Gastroesophageal sphincter (tissue), 4 donors: Measurements from ENCODE around the gene GDPD1. TPM values are rescaled to one million over a fixed set of nuclear protein-coding genes. Genes with fewer than 3 reads are reported as not detected.

Source experiments
- ATAC-seq: fragments of 150-250 bp; one replicate; pipeline ENCODE4 v1.9.1; 2016; ENCODE audit warnings: mild to moderate bottlenecking, moderate library complexity
- H3K27ac ChIP-seq, 4 donors: fragments of 200-600 bp; sonication (generic) in 3 of 4; 1 replicate in 3 of 4; 2 replicates in 1 of 4; pipeline ENCODE4 v1.5.1; 2016 to 2019
- H3K27me3 ChIP-seq: fragments of 200-600 bp; sonication (generic); one replicate; pipeline ENCODE4 v1.5.1; 2019
- H3K36me3 ChIP-seq, 2 donors: fragments of 200-600 bp; sonication (generic); one replicate each; pipeline ENCODE4 v1.5.1; 2019; ENCODE audit warnings: control low read depth in 1 of 2
- H3K4me1 ChIP-seq, 3 donors: fragments of 200-600 bp; sonication (generic); 1 replicate in 2 of 3; 2 replicates in 1 of 3; pipeline ENCODE4 v1.5.1; 2016 to 2019; ENCODE audit warnings: control low read depth in 2 of 3
- H3K4me3 ChIP-seq, 2 donors: fragments of 200-600 bp; sonication (generic); one replicate each; pipeline ENCODE4 v1.5.1; 2019; ENCODE audit warnings: mild to moderate bottlenecking in 1 of 2, moderate library complexity in 1 of 2
- H3K9me3 ChIP-seq, 3 donors: fragments of 200-600 bp; sonication (generic); one replicate each; pipeline ENCODE4 v1.5.1; 2017 to 2019; ENCODE audit warnings: control low read depth in 2 of 3
- EP300 ChIP-seq: sonication (generic); formaldehyde crosslinking; IDR thresholded peaks from one replicate; pipeline ENCODE4 v1.6.1; 2017; ENCODE audit warnings: antibody characterized with exemption, mild to moderate bottlenecking
- POLR2A ChIP-seq, 2 donors: fragments of 450-650 bp; IDR thresholded peaks; one replicate each; pipeline ENCODE4 v1.6.1; 2017; ENCODE audit warnings: antibody characterized with exemption in 2 of 2, mild to moderate bottlenecking in 2 of 2, moderate library complexity in 1 of 2
- POLR2AphosphoS5 ChIP-seq: sonication (generic); formaldehyde crosslinking; IDR thresholded peaks from one replicate; pipeline ENCODE4 v1.6.1; 2017; ENCODE audit warnings: antibody characterized with exemption
- WGBS, 2 donors: methylation state at CpG; one replicate each; pipeline ENCODE4 v1.1.5; 2018; ENCODE audit warnings: low coverage in 1 of 2; 5-methylcytosine and 5-hydroxymethylcytosine counted together
- total RNA-seq, 4 donors: library from RNA; depleted of rRNA; stranded (reverse); fragments of >200 nt; gene quantifications; one replicate each; pipeline ENCODE4 v1.1.0, GENCODE V29; 2016
- TF ChIP-seq, protein P1 (sequence below), 4 experiments: fragments of 200-600 bp in 2 of 4; fragments of 450-650 bp in 2 of 4; sonication (generic) in 1 of 4; IDR thresholded peaks; one replicate each; pipeline ENCODE4 v1.5.1; 2017 to 2019; ENCODE audit warnings: antibody characterized with exemption in 4 of 4, mild to moderate bottlenecking in 2 of 4, moderate library complexity in 2 of 4

Gene GDPD1
- total RNA-seq, 4 donors from 2014 or later, result 0.67 to 6.2 (median 2.5) TPM

DNA sequence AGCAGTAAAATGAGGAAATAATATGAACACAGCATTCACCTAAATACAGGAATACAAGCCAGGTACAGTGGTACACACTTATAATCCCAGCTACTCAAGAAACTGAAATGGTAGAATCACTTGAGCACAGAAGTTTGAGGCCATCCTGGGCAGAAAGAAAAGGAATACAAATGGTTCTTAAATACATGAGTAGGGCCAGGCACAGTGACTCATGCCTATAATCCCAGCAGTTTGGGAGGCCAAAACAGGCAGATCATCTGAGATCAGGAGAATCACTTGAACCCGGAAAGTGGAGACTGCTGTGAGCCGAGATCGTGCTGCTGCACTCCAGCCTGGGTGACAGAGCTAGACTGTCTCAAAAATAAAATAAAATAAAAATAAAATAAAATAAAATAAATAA is 33.5 kb upstream of the GDPD1 start:
- ATAC-seq, result no peak
- no peaks in the 10 kb centered on the region for H3K9me3 ChIP-seq
- 96% methylated on average over 3 of the region's 3 CpGs; no CpG with 5 or more reads in 1 of the 2 donors for WGBS, 2 donors

DNA sequence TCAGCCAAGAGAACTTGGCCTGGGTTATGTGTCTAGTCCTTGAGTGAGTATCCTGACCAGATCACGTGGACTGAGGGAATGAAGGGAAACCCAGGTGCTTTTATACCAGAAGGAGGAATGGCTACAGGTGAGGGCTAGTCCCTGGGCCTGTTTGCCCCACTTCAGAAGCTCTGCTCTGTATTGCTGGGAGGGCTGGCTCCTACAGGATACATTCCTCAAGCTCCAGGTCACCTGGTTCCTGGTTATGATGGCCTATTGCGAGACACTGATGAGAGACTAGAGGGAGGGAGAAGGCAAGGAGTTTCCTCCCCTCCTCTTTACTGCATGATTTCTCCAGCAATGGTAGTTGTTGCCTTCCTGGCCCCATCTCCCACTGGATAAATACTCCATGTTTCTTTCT is 29.5 kb upstream of the GDPD1 start:
- H3K36me3 ChIP-seq, result no peaks in the 10 kb centered on the region
- H3K9me3 ChIP-seq, result no peaks in the 10 kb centered on the region
- 100% methylated on average over 1 of the region's 2 CpGs for WGBS, 2 donors
- H3K4me1 ChIP-seq, result no peaks in the 10 kb centered on the region
- no peak overlapping the region for H3K4me3 ChIP-seq
- H3K27ac ChIP-seq, result no peak overlapping the region
- TF ChIP-seq, protein P1, sequence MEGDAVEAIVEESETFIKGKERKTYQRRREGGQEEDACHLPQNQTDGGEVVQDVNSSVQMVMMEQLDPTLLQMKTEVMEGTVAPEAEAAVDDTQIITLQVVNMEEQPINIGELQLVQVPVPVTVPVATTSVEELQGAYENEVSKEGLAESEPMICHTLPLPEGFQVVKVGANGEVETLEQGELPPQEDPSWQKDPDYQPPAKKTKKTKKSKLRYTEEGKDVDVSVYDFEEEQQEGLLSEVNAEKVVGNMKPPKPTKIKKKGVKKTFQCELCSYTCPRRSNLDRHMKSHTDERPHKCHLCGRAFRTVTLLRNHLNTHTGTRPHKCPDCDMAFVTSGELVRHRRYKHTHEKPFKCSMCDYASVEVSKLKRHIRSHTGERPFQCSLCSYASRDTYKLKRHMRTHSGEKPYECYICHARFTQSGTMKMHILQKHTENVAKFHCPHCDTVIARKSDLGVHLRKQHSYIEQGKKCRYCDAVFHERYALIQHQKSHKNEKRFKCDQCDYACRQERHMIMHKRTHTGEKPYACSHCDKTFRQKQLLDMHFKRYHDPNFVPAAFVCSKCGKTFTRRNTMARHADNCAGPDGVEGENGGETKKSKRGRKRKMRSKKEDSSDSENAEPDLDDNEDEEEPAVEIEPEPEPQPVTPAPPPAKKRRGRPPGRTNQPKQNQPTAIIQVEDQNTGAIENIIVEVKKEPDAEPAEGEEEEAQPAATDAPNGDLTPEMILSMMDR (IDR thresholded peaks at IDR 0.05), result no peak
- no peak for TF ChIP-seq POLR2AphosphoS5
- no peak for TF ChIP-seq POLR2A (IDR thresholded peaks at IDR 0.05)
- TF ChIP-seq EP300, result no peak
- ATAC-seq, result no peak
- no peaks in the 10 kb centered on the region for H3K27me3 ChIP-seq

More for the DNA sequence above, 33.5 kb upstream of the GDPD1 start:
- Histone ChIP-seq H3K27me3 (no peaks in the 10 kb centered on the region), H3K36me3 (no peaks in the 10 kb centered on the region), H3K27ac (no peak overlapping the region), H3K4me1 (no peaks in the 10 kb centered on the region), H3K4me3 (no peak overlapping the region)
- TF ChIP-seq, protein P1 (IDR thresholded peaks at IDR 0.05), result no peak
- TF ChIP-seq POLR2AphosphoS5 (no peak), POLR2A (IDR thresholded peaks at IDR 0.05) (no peak), EP300 (no peak)

DNA sequence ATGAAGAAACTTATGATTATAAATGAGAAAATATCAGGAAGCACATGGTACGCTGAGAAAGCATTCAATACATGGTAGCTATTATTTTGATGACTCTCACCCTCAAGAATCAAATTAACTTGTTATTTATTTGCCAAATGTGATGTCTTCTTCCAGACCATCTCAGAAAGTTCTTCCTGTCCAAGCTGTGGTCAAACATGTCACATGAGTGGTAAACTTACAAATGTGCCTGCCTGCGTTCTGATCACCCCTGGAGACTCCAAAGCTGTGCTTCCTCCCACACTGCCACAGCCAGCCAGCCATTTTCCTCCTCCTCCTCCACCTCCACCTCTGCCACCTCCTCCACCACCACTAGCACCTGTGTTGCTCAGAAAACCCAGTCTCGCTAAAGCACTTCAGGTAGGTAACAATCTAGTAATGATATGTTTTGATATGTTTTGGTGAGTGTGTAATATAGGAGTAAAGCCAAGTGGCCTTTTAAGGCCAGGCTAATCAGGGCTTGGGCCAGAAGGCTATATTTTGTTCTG is 26.9 kb upstream of the GDPD1 start:
- 85 to 95% methylated on average over 2 to 3 of the region's 3 CpGs for whole genome bisulfite sequencing, 2 donors
- H3K4me3 ChIP-seq, result no peak overlapping the region
- no peaks in the 10 kb centered on the region for H3K4me1 ChIP-seq
- no peaks in the 10 kb centered on the region for H3K9me3 ChIP-seq
- H3K27ac ChIP-seq, result no peak overlapping the region
- no peak for ATAC-seq
- TF ChIP-seq, protein P1 (IDR thresholded peaks at IDR 0.05), result no peak
- no peaks in the 10 kb centered on the region for H3K36me3 ChIP-seq
- H3K27me3 ChIP-seq, result no peaks in the 10 kb centered on the region

DNA sequence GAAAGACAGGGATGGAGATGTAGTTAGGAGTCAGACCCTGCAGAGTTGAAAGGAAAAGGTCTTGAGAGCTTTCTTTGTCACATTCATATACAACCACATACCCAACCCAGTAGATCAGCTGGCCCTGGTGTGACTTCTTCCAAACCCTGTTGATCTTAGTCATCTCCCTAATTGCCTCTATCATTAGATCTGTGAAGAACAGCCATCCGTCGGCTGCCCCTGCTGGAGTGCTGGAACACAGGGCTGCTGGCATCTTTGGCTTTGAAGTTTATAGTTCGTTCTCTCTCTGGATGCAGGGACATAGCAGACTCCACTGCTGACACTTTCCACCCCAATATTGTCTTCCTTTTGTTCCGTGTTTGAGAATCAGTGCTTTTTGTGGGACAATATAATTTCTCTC is 20.9 kb upstream of the GDPD1 start:
- no peaks in the 10 kb centered on the region for H3K9me3 ChIP-seq
- H3K27ac ChIP-seq, result no peak overlapping the region
- H3K4me1 ChIP-seq, result no peaks in the 10 kb centered on the region
- TF ChIP-seq POLR2AphosphoS5, result no peak
- TF ChIP-seq POLR2A (IDR thresholded peaks at IDR 0.05), result no peak
- no peak for TF ChIP-seq EP300
- H3K4me3 ChIP-seq, result no peak overlapping the region
- WGBS, 2 donors, result 97 to 98% methylated on average over 4 of the region's 4 CpGs
- no peaks in the 10 kb centered on the region for H3K27me3 ChIP-seq
- H3K36me3 ChIP-seq, result no peaks in the 10 kb centered on the region
- ATAC-seq, result no peak

DNA sequence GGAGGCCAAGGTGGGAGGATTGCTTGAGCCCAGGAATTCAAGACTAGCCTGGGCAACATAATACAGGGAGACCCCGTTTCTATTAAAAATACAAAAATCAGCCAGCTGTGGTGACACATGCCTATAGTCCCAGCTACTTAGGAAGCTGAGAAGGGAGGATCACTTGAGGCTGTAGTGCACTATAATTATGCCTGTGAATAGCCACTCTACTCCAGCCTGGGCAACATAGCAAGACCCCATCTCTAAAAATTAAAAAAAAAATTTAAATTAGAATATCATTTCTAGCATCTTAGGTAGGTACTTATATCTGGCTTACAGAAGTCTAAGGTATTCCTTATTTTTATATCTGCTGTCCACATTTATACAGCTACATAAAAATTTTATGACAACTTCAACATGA is 18.0 kb upstream of the GDPD1 start:
- no peak overlapping the region for H3K27ac ChIP-seq
- TF ChIP-seq POLR2A (IDR thresholded peaks at IDR 0.05) (no peak), EP300 (no peak), POLR2AphosphoS5 (no peak)
- TF ChIP-seq, protein P1 (IDR thresholded peaks at IDR 0.05), result no peak
- H3K36me3 ChIP-seq, result no peaks in the 10 kb centered on the region
- no peaks in the 10 kb centered on the region for H3K27me3 ChIP-seq
- H3K4me3 ChIP-seq, result no peak overlapping the region
- no peaks in the 10 kb centered on the region for H3K9me3 ChIP-seq
- 82 to 100% methylated on average over 1 of the region's 1 CpG for WGBS, 2 donors
- H3K4me1 ChIP-seq, result no peaks in the 10 kb centered on the region
- ATAC-seq, result no peak
